Measurements from ENCODE around the gene ELOVL5.

GRCh38 chr6:53268858-53269608 is 79.7 kb downstream of the ELOVL5 start:
- TF ChIP-seq RCOR1 (IDR thresholded peaks at IDR 0.05; ENCODE audit: low read length) (no peak), CTCF (IDR thresholded peaks at IDR 0.05) (no peak), TAF1 (IDR thresholded peaks at IDR 0.05; ENCODE audit: borderline replicate concordance, low read depth, low read length) (no peak), USF2 (IDR thresholded peaks at IDR 0.05; ENCODE audit: borderline replicate concordance, low read depth, low read length) (no peak), RAD21 (IDR thresholded peaks at IDR 0.05; ENCODE audit: low read length) (no peak), REST (IDR thresholded peaks at IDR 0.05; ENCODE audit: low read depth, low read length) (no peak), GABPA (IDR thresholded peaks at IDR 0.05; ENCODE audit: low read depth) (no peak), POLR2AphosphoS5 (IDR thresholded peaks at IDR 0.05; ENCODE audit: low read depth, low read length) (no peak)

All from SK-N-SH (cell line).